Activated CD4-positive, alpha-beta T cell treated with anti-CD3 and anti-CD28 coated beads for 24 hours (primary cell): Measurements from ENCODE around the gene CA7.
A peak's percentile ranks its signal among the peaks of the same experiment; 100 is the strongest.
"Not testable (repeated sequence)": the region's sequence is repeated elsewhere in the genome, so short reads cannot be mapped to it uniquely, and the experiment has no call there.

Source experiments
- DNase-seq, 2 donors: peaks; one replicate each; pipeline ENCODE4 v3.0.0-alpha.2; 2020; ENCODE audit warnings: low read depth in 2 of 2

Gene CA7

DNA sequence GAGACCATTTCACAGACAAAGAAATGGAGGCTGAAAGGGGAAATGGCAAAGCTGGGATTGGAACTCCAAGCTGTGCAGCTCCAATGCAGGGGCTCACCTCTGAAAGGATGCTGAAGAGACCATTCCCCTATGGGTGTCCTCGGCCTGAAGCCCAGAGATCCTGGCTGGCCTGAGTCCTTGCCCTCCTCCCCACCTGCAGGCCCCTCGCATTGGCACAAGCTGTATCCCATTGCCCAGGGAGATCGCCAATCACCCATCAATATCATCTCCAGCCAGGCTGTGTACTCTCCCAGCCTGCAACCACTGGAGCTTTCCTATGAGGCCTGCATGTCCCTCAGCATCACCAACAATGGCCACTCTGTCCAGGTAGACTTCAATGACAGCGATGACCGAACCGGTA, 2.6 kb downstream of the CA7 start:
- no peak for DNase-seq

DNA sequence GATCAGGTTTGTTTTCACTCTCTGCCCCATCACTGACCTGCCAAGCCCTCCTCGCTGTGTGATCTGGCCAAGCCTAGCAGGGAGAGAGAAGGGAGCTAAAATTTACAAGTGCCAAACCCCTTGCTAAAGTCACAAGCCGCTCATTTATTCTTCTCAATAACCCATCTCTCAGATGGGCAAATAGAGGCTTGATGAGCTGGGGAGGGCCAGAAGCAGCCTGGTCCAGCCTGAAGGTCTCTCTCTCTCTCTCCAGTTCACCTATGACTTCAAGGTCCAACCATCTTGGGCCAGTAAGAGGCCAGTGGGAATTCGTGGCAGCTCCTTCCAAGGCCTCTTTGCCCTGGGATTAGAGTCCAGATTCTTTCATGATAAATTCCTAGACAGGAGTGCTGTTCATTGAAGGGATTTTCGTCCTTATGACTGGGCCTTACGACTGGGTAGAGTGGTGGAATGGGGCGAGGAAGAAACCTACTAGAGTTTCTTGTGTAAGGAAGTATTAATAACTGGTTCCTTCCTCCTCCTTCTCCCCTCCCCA, 3.4 kb downstream of the CA7 start:
- no peak for DNase-seq

DNA sequence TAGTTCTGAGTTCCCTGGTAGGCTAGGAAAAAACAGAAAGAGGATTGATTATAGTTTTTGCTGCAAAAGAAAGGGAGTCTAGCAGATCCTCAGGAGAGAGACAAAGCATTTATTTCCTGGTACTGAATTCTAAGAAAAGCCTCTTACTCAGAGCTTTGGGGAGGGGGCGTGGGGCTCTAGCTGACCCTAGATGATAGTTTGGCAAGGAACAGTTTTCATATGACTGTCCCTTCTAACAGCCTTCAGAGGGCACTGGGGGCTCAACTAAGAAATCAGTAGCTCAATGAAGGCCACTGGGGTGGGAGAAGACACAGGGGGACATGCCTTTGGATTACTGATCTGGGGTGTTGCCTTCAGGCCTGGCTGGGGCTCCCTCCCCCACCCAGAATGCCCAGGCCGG, 4.0 kb downstream of the CA7 start:
- DNase-seq = no peak

DNA sequence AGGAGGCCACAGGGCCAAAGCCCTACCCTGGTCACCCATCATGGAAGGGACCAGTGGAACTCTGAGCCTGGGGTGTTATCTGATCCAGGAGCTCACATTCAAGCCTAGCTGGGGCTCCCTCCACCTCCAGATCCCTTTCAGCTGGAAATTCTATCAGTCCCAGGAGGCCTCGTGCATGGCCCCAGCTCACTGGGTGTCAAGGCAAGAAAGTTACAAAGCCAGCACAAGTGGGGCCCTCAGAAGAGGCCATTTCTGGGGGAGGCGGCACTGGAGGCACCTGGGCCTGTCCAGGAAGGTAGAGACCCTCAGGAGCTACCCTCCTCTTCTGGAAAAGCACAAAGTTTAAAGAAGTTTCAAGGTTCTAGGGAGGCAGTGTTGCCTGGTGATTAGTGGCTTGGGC, 4.8 kb downstream of the CA7 start:
- no peak for DNase-seq

DNA sequence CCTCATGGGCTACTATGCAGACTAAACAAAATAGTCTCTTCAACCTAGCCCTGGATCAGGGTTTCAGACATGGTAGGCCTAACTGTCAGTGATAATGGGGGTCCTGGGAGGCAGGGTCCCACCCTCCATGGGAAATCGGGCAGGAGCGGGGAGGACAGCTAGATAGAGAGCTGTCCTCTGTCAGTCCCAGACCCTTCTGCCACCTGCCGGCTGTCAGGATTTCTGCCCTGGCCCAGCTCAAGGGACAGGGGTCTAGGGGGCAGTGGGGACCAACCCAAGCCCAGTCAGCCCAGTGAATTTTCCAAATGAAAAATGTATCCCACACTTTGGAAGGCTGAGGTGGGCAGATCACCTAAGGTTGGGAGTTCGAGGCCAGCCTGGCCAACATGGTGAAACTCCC, 5.3 kb downstream of the CA7 start:
- no peak for DNase-seq

DNA sequence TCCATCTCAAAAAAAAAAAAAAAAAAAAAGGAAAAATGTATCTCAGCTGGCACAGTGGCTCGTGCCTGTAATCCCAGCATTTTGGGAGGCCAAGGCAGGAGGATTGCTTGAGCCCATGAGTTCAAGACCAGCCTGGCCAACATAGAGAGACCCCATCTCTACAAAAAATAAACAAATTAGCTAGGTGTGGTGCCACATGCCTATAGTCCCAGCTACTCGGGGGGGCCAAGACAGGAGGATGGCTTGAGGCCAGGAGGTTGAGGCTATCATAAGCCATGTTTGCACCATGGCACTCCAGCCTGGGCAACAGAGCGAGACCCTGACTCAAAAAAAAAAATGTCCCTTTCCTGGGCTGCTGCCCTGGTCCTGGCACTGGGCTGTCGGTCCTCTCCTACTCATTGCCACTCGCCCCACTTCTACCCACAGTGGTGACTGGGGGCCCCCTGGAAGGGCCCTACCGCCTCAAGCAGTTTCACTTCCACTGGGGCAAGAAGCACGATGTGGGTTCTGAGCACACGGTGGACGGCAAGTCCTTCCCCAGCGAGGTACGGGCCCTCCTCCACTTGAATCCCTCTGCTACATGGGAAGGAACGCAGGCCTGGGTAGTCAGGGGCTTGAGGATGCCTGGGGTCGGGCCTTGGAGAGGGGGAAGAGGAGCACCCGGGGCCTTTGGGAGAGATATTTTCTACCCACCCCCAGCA, 6.1 kb downstream of the CA7 start:
- DNase-seq = no peak

DNA sequence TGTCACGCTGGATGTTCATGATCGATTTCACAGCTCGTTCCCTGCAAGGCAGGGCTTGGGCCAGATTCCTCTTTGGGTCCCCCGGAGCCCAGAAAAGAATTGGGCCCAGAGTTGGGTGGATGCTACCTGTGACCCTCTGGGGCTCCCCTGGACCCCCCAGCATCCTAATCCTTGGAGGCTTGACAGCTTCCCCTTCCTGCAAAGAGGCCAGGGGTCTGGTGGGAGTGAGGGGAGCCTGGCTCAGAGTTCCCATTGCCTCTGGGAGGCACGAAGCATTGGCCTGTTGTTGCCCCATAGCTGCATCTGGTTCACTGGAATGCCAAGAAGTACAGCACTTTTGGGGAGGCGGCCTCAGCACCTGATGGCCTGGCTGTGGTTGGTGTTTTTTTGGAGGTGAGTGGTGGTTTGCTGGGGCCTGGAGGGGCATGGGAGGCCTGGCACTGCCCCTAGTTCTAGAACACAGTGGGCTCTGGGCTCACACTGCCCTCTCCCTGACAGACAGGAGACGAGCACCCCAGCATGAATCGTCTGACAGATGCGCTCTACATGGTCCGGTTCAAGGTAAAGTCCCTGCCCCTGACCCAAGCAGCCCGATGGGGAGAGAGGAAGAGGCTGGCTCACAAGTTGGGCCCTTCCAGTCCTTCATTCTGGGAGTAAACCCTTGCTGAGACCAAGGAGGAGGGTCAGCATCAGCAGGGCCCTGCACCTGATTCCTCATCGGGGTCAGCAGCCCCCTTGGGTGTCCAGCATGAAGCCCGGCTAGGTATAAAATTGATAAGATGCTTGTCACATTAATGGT, 7.2 kb downstream of the CA7 start:
- no peak for DNase-seq

DNA sequence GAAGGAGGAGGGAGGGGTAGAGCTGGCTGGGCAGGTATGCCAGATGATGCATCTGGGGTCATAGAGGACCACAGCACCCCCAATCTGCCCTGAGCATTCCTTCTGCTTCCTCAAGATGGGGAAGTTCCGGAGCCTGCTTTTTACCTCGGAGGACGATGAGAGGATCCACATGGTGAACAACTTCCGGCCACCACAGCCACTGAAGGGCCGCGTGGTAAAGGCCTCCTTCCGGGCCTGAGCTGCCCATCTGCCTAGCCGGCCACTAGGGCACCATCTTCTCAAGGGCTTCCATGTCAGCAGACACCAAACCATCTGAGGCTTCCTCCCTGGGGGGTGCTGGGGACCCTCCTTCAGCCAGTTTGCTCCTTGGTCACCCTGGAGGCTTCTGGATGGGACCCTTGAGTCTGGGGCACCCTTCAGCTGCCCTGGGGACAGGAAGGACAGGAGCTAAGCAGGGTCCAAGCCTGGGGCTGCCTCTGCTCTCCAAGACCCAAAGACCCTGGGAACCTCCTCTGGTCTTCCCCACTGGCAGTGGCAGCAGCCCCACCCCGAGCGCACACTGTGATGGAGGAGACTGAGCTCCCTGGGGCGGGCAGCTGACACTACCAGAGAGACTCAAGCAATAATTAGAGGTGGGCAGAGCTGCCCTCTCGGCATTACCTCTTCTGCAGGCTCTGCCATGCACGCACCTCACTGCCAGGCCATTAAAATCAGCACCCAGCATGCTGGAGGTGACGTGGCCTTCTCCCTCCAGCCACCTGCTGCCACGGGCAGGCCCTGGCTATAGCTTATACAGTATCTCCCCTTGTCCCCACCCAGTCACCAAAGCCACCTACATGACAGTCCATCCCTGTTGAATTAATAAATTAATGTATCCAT, 9.3 kb downstream of the CA7 start:
- no peak for DNase-seq

DNA sequence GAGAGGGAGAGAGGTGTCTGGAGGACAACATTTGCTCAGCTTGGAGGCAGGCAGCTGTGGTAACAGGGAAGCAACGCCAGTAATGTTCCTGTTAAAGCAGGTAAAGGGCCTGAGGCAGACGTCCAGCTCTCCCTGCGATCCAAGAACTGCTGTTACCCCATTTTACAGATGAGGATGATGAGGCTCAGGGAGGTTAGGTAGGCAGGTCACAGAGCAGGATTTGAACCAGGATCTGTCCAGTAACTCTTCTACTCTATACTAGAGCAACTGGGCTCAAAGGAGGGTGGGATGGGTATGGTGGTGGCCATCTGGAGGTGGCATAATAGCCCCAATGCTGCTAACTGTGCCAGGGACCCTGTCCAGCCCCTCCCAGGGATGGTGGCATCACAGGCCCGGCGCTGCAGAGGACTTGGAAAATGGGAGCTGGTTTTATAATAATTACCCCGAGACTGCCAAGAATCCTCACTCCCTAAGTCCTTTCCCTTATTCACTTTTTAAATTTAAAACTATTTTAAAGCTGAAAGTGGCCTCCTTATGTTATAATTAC, 12.0 kb downstream of the CA7 start:
- no peak for DNase-seq

DNA sequence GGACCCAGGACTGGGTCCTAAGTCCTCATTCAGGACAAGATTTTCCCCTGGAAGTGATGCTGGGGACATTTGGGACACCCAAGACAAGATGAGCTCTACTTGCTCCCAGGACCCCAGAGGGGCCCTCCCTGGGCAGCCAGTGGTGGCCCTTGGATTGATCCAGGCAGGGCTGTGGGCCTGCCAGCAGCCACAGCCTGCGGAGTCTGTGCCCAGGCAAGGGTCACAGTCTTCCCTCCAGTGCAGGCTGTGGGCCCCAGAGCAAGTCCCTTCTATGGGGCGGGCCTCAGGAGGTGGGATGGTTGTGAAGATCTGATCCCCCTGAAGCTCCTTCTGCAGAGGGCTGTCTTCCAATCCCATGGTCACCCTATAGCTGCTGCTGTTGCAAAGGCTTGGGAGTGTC, 12.6 kb downstream of the CA7 start:
- DNase-seq = no peak

DNA sequence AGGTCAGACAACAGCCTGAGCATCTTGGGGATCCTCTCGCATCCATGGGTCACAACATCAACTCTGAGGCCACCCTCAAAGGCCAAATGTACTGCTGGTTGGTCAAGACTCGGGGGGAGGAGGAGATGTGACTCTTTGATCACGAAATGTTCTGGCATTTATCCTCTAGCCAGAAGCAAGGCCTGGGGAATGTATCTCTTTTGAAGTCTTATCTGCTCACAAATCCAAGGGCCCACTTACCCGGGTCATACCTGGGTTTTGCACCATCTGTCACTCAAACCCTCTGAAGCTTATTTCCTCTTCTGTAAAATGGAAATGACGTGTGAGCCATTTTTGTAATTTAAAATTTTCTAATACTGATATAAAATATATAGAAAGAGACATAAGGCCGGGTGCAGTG, 13.2 kb downstream of the CA7 start:
- DNase-seq = no peak

DNA sequence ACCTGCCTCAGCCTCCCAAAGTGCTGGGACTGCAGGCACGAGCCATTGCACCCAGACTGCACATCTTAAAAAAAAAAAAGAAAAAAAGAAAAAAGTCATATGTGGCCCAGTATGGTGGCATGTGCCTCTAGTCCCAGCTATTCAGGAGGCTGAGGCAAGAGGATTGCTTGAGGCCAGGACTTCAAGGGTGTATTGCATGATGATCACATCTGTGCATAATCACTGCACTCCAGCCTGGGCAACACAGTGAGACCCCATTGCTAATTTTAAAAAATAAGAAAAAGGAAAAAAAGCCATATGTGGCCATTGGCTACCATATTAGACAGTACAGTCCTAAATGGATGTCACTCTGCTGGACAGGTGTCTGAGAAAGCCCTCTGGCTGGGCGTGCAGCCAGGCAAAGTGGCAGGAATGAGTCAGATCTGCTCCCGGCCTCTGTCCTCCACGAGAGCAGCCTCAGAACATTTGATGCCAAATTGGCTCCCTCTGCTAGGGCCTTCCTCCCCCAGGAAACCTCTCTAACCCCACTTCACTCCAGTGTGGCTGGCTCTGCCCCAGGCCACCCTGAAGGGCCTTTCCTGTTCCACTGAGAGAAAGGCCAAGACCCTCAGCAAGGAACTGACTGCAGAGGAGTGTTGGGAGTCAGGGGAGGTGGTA, 14.7 kb downstream of the CA7 start:
- DNase-seq = no peak

DNA sequence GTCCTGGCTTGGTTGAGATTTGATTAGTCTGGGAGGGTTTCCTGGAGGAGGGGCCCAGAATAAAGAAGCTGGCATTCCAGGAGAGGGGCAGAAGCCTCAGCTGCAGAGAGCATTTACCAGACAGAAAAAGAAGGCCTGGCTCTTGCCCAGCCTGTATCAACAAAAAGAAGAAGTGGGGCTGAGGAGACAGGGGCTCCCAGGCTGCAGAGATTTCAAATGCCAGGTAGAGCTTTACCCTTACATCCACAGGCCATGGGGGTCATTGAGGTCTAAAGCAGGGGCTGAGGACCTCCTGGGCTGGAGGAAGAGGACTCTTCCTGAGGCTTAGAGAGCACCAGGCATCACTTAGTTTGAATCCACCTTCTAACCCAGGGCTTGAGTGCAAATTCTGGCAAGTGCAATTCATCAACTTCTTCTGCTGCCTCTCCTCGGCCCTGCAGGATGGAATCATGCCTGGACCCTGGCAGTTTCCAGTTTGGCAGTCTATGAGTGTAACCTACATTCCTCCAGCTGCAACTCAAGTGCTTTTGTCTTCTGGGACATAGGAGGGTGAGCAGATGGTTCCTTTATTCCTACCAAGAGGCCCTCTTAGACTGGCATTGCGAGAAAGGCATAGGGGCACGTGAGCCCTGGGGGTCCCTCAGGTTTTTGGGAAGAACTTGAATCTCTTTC, 15.3 kb downstream of the CA7 start:
- no peak for DNase-seq

DNA sequence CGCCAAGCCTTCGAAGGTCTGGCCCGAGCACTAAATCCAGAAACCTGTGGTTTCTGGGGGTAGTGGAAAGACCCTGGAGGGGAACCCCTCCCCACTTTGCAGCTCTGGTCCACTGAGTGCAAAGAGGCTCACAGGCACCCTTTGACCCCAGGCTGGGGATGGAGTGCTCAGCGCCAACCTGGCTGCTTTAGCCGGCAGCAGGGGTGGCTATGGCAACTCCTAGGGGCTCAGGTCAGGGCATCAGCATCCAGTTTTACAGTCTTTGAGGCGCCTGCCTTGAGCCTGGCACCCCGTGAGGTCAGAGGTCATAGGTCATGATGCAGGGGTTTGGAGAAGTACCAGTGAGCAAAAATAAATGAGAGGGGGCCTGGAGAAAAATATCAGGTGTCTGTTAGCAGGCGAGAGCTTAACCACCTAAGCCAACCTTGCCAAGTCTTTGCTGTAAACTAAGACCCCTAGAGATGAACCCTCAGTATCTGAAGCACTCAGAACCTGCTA, 17.9 kb downstream of the CA7 start:
- DNase-seq = no peak

DNA sequence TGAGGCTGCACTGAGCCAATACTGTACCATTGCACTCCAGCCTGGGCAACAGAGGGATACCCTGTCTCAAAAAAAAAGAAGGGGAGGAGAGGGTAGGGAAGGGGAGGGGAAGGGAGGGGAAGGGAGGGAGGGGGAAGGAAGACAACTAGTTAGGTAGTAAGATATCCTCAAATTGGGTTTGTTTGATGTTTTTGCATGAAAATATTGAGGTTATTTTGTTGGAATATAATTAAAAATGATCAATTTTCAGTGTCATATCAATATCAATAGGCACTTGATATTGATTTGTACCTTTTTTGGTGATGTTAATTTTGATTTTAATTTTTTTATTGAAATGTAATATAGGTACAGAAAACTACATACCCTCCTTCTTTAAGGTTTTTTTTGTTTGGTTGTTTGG, 19.5 kb downstream of the CA7 start:
- no peak for DNase-seq

DNA sequence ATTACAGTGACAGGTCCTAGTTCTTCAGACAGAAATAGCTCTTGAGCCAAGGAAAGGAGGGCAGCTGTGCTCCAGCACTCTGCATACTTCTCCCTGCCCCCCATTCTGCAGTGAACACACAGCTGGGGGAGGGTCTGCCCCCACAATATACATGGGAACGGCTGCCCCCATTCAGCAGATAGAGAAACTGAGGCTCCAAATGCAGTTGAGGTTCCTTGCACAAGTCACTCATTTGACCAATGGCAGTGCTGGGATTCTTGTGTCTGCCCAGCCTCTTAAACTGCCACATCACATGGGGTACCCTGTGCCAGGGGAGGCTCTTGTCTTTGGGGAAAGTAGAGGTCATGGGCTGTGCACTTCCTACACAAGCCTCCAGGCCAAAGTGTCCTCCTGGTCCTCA, 25.2 kb downstream of the CA7 start:
- DNase-seq = no peak

DNA sequence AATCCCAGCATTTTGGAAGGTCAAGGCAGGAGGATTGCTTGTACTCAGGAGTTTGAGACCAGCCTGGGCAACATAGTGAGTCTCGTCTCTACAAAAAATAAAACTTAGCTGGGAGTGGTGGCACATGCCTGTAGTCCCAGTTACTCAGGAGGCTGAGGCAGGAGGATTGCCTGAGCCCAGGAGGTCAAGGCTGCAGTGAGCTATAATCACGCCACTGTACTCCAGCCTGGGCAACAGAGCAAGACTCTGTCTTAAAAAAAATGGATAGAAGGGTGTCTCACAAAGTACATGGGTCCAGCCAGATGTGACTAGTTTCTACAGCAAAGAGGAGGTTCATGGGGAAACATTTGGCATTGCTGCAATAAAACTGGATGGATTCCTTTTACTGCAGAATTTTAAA, 27.1 kb downstream of the CA7 start:
- DNase-seq = not testable (repeated sequence)

DNA sequence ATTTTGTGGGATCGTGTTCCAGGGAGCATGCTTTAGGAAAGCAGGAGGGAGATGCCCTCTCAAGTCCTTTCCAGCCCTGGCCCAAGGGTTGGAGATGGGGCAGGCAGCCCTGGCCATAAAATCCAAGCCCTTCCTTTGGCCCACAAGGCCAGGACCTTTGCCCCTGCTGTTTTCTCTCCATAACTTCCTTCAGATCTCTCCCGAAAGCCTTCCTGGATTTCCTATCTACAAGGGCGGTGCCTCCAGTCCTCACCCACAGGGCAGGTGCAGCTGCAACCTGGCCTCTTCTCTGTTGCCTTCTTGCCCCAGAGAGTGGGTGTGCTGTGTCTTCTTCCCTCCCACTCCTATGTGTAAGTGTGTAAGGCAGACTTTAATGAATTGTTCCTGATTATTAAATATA, 27.6 kb downstream of the CA7 start:
- DNase-seq = no peak

DNA sequence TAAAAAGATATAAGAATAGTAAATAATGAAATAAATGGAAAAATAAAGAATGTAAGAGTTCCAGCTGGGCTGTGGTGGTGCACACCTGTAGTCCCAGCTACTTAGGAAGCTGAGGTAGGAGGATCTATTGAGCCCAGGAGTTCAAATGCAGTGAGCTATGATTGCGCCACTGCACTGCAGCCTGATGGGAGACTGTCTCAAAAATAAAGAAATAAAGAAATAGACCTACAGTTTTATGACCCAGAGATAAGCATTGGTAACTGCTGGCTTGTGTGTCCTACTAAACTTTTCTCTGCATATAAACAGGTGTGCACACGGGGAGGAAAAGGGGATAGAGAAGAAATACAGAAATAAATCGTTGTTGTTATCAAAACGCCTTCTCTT, 28.3 kb downstream of the CA7 start:
- no peak for DNase-seq

DNA sequence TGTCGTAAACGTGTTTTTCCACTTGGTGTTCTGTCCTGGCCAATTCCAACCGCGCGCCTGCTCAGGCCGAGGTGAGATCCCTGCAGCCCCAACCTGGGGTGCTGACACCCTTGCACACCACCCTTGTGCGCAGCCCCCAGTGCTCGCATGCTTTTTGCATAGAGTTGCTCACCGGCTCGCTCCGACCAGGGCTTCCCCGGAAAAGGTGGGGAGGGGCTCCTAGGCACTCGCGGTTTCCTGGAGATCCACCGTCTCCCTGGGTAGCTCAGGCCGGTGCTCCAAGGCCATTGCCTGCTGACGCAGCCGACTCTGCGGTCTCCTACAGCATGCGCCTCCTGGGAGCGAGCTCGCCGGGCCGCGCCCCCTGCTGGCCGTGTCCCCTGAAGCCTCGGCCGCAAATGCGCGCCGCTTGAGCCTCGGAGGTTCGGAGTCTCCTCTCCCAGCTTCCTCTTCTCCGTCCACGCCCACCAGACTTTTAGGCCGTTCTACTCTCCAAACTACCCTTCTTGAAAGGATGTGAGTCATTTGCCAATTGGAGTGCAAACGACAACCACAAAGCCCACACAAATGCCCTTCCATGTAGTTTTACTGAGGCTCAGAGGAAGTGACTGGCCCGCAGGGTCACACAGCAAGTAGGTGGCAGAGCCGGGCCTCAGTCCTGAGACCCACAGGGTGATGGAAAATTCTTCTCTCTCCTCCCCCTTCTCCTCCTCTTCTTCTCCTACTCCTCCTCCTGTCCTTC, 28.9 kb downstream of the CA7 start:
- DNase-seq = peak; percentile 85 to 90
